ENCODE results near the gene CISD3.

CISD3 gene

GRCh38 chr17:38741461-38741860 is 11.3 kb downstream of the CISD3 start:
- Histone ChIP-seq H3K36me3 (peaks cover 0 to 38% (median 33%) of the 10 kb centered on the region in 3 donors), H3K27ac (peak overlapping the region; percentile 72 to 77), H3K27me3 (no peaks in the 10 kb centered on the region), H3K9me3 (no peaks in the 10 kb centered on the region), H3K4me1 (peaks cover 0 to 37% (median 12%) of the 10 kb centered on the region in 4 donors), H3K4me3 (no peak overlapping the region)
- no peak for DNase-seq
- intact Hi-C loops (cut with DNase I; ENCODE audit: low total_unique reads): no loop called here
- TF ChIP-seq CTCF (IDR thresholded peaks at IDR 0.05): no peak

GRCh38 chr17:38741921-38742410 is 11.8 kb downstream of the CISD3 start:
- Histone ChIP-seq H3K9me3 (no peaks in the 10 kb centered on the region), H3K27ac (peak overlapping the region; percentile 72 to 77), H3K4me3 (no peak overlapping the region), H3K27me3 (no peaks in the 10 kb centered on the region), H3K36me3 (peaks cover 0 to 33% (median 28%) of the 10 kb centered on the region in 3 donors), H3K4me1 (peaks cover 0 to 42% (median 18%) of the 10 kb centered on the region in 4 donors)
- no peak for TF ChIP-seq CTCF (IDR thresholded peaks at IDR 0.05)
- DNase-seq: no peak
- intact Hi-C loops (cut with DNase I; ENCODE audit: low total_unique reads): no loop called here

- intact Hi-C loops (cut with DNase I; ENCODE audit: low total_unique reads): no loop called here
- H3K4me1 ChIP-seq: peaks cover 0 to 49% (median 20%) of the 10 kb centered on the region in 4 donors
- peak in 1 of 2 donors; percentile 61 for DNase-seq
- peak overlapping the region; percentile 72 to 77 for H3K27ac ChIP-seq
- peaks cover 0 to 26% (median 25%) of the 10 kb centered on the region in 3 donors for H3K36me3 ChIP-seq
- no peaks in the 10 kb centered on the region for H3K27me3 ChIP-seq
- no peaks in the 10 kb centered on the region for H3K9me3 ChIP-seq
- H3K4me3 ChIP-seq: no peak overlapping the region
- TF ChIP-seq CTCF (IDR thresholded peaks at IDR 0.05): no peak
Measured at GRCh38 chr17:38742411-38743308, 12.5 kb downstream of the CISD3 start.

- Histone ChIP-seq H3K27ac (peak overlapping the region in 1 of 2 donors; percentile 72), H3K27me3 (no peaks in the 10 kb centered on the region), H3K4me1 (peaks cover 0 to 54% (median 22%) of the 10 kb centered on the region in 4 donors), H3K36me3 (peaks cover 0 to 16% (median 15%) of the 10 kb centered on the region in 3 donors), H3K4me3 (no peak overlapping the region), H3K9me3 (no peaks in the 10 kb centered on the region)
- intact Hi-C loops (cut with DNase I; ENCODE audit: low total_unique reads): no loop called here
- no peak for TF ChIP-seq CTCF (IDR thresholded peaks at IDR 0.05)
- DNase-seq: no peak
Measured at GRCh38 chr17:38743556-38744171, 13.5 kb downstream of the CISD3 start.

GRCh38 chr17:38745545-38745944 is 15.4 kb downstream of the CISD3 start:
- Histone ChIP-seq H3K27ac (peak overlapping the region in 1 of 2 donors; percentile 1), H3K4me1 (peaks cover 0 to 71% (median 31%) of the 10 kb centered on the region in 4 donors), H3K36me3 (no peaks in the 10 kb centered on the region), H3K4me3 (no peak overlapping the region), H3K27me3 (no peaks in the 10 kb centered on the region), H3K9me3 (no peaks in the 10 kb centered on the region)
- no peak for TF ChIP-seq CTCF (IDR thresholded peaks at IDR 0.05)
- intact Hi-C loops (cut with DNase I; ENCODE audit: low total_unique reads): no loop called here
- no peak for DNase-seq

All from tibial artery (tissue), 4 donors.